Left ventricle myocardium inferior (tissue), 1 donor: Measurements from ENCODE around the gene CAMKK1. TPM values are rescaled to one million over a fixed set of nuclear protein-coding genes. Genes with fewer than 3 reads are reported as not detected.
A peak's percentile ranks its signal among the peaks of the same experiment; 100 is the strongest.

Experiments
- DNase-seq: peaks from one replicate; pipeline ENCODE4 v3.0.0-alpha.2; 2020
- H3K27ac ChIP-seq: fragments of 200-600 bp; replicated peaks from 2 replicates; pipeline ENCODE4 v1.8.0; 2021
- H3K27me3 ChIP-seq: fragments of 200-600 bp; 2 replicates; pipeline ENCODE4 v1.8.0; 2021; ENCODE audit warnings: low read depth
- H3K36me3 ChIP-seq: fragments of 200-600 bp; 2 replicates; pipeline ENCODE4 v1.8.0; 2021
- H3K4me1 ChIP-seq: fragments of 200-600 bp; 2 replicates; pipeline ENCODE4 v1.8.0; 2021
- H3K4me3 ChIP-seq: fragments of 200-600 bp; 2 replicates; pipeline ENCODE4 v1.8.0; 2021; ENCODE audit warnings: mild to moderate bottlenecking, moderate library complexity
- H3K9me3 ChIP-seq: fragments of 200-600 bp; replicated peaks from 2 replicates; pipeline ENCODE4 v1.8.0; 2021
- CTCF ChIP-seq: fragments of 200-600 bp; IDR thresholded peaks from 2 replicates; pipeline ENCODE4 v1.8.0; 2021; ENCODE audit warnings: antibody characterized with exemption, mild to moderate bottlenecking, borderline replicate concordance
- intact Hi-C: fragments of 100-400 bp; cut with micrococcal nuclease; formaldehyde crosslinking; loops from one replicate; pipeline ENCODE4 v1.11.0; 2022
- total RNA-seq: library from RNA; stranded (reverse); fragmentation: NEBNext Ultra II Directional; extraction: Animal tissue kit (Norgen Biotek cat#: 25700); gene quantifications from one replicate; pipeline ENCODE4 v1.2.1, GENCODE V29; 2021
- donor health status: DM: no; HTN: yes; CAD: no; lungs with severe emphysema.

CAMKK1 gene
- total RNA-seq, 1 donor from 2014 or later: 5.5 TPM

- Histone ChIP-seq H3K27me3 (no peaks in the 10 kb centered on the region), H3K4me3 (no peak overlapping the region), H3K27ac (no peak overlapping the region), H3K9me3 (no peaks in the 10 kb centered on the region), H3K36me3 (peaks cover 25% of the 10 kb centered on the region), H3K4me1 (peaks cover 10% of the 10 kb centered on the region)
- TF ChIP-seq CTCF: no peak
- intact Hi-C loops: no loop called here
- DNase-seq: no peak
Measured at GRCh38 chr17:3873862-3874261, 19.0 kb downstream of the CAMKK1 start.

DNA sequence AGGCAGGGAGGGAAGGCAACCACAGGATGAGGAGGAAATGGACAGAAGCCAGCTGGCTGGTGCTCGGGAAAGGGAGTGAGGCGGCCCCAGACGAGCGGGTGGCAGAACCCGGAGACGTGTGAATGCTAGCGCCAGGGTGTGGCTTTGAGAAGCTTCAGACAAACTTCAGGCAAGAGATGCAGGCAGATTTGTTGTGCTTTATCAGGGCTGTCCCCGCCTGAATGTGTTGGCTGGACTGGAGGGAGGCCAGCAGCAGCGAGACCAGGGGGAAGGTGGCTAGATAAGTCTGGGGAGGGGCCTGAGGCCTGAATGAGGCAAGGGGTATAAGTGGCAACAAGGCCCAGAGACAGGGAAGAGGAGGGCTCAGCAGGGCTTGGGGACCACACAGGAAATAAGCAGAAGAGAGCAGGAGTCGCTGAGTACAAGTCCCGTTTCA is 22.0 kb downstream of the CAMKK1 start:
- Histone ChIP-seq H3K27ac (peak overlapping the region; percentile 11), H3K4me3 (no peak overlapping the region), H3K9me3 (no peaks in the 10 kb centered on the region), H3K4me1 (peaks cover 7% of the 10 kb centered on the region), H3K27me3 (no peaks in the 10 kb centered on the region), H3K36me3 (peaks cover 20% of the 10 kb centered on the region)
- intact Hi-C loops: no loop called here
- no peak for DNase-seq
- TF ChIP-seq CTCF: no peak

DNA sequence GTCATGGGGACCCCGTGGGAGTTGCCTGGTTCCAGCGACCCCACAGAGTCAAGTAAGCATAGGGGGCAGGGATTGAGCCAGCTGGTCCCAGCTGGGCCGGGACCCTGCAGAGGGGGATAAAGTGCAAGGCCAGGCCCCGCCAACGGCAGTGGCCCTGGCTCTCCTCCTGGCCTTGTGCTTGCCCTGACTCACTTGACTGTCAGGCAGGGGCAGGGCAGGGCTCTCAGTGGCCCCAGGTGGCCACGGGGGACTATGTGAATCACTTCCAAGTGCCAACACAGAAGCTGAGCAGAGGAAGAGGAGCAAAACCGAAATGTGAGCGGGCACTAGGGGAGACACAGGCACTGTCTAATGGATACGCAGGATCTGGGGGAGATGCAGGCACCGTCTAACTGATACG is 25.2 kb downstream of the CAMKK1 start:
- DNase-seq: no peak
- H3K9me3 ChIP-seq: no peaks in the 10 kb centered on the region
- TF ChIP-seq CTCF: no peak
- H3K27ac ChIP-seq: no peak overlapping the region
- peaks cover 7% of the 10 kb centered on the region for H3K36me3 ChIP-seq
- no peak overlapping the region for H3K4me3 ChIP-seq
- H3K4me1 ChIP-seq: peaks cover 18% of the 10 kb centered on the region
- no peaks in the 10 kb centered on the region for H3K27me3 ChIP-seq
- intact Hi-C loops: loop anchor here (10.0 kb wide), 1 partner anchor 137 kb away; no protein-coding TSS in a partner anchor

DNA sequence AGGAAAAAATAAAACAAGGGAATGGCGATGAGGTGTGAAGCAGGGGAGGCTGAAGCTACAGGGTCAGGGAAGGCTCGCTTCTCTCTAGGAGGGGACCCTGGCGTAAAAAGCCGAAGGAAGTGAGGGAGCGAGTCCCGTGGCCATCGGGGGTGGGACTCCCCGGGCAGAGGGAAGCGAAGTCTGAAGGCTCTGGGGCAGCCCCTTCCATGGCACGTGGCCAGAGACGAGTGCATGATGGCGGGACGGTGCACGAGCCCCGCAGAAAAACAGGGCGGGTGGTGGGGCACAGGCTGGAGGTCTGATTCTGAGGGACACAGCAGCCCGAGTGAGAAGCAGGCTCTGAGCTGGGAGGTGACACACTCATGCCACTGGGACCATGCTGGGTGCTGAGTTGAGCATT is 25.7 kb downstream of the CAMKK1 start:
- intact Hi-C loops: loop anchor here (10.0 kb wide), 1 partner anchor 138 kb away; no protein-coding TSS in a partner anchor
- Histone ChIP-seq H3K27ac (no peak overlapping the region), H3K4me1 (peaks cover 18% of the 10 kb centered on the region), H3K9me3 (no peaks in the 10 kb centered on the region), H3K27me3 (no peaks in the 10 kb centered on the region), H3K36me3 (peaks cover 2% of the 10 kb centered on the region), H3K4me3 (no peak overlapping the region)
- no peak for DNase-seq
- no peak for TF ChIP-seq CTCF

DNA sequence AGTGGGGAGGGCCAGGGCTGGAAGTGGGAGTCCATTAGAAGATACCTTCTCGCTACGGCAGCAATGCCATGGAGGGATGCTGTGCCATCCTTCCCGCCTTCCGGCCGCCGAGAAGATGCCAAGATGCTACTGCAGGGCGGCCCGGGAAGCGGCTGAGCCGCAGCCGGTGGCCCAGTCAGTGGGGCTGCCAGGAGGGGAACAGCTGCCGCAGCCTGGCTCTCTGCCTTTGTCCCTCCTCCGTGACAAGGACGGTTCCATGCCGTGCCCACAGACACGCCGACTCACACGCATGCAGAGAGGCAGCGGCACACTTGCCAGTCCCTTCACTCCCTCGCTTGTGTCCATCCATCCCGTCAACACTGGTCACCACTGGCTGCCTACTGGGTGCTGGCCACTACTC is 26.6 kb downstream of the CAMKK1 start:
- TF ChIP-seq CTCF: no peak
- Histone ChIP-seq H3K9me3 (no peaks in the 10 kb centered on the region), H3K27ac (no peak overlapping the region), H3K4me1 (peaks cover 18% of the 10 kb centered on the region), H3K27me3 (no peaks in the 10 kb centered on the region), H3K36me3 (peaks cover 3% of the 10 kb centered on the region), H3K4me3 (no peak overlapping the region)
- DNase-seq: no peak
- intact Hi-C loops: loop anchor here (10.0 kb wide), 1 partner anchor 139 kb away; no protein-coding TSS in a partner anchor
